Fibroblast of skin of left quadriceps (primary cell): Measurements from ENCODE around the gene CCL4L2.
"Not testable (repeated sequence)": the region's sequence is repeated elsewhere in the genome, so short reads cannot be mapped to it uniquely, and the experiment has no call there.

Source experiments
- DNase-seq, 2 experiments: peaks; one replicate each; pipeline ENCODE4 v3.0.0-alpha.2; 2013; ENCODE audit warnings: low read depth in 2 of 2

Gene CCL4L2

DNA sequence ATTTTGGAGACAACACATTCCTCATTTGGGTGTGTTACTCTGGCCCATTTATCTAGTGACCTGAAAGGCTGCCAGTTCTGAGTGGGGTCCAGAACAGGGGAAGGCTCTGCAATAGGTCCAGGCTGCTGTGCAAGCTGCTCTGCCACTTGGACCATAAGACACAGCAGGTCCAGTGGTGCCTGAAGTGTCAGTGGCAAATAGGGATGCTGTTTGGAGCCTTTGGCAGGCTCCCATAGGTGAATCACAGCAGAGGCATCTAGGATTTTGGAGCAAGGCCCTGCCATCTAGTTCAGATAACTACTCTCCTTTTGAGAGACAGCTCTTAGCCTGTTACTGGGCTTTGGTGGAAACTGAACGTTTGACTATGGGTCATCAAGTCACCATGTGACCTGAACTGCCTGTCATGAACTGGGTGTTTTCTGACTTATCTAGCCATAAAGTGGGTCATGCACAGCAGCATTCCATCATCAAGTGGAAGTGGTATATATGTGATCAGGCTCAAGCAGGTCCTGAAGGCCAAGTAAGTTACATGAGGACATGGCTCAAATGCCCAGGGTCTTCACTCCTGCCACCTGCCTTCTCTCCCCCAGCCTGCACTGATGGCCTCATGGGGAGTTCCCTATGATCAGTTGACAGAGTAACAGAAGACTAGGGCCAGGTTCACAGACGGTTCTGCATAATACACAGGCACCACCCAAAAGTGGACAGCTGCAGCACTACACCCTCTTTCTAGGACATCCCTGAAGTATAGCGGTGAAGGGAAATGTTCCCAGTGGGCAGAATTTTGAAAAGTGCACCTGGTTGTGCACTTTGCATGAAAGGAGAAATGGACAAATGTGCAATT, 10.1 kb downstream of the CCL4L2 start:
- not testable (repeated sequence) for DNase-seq

DNA sequence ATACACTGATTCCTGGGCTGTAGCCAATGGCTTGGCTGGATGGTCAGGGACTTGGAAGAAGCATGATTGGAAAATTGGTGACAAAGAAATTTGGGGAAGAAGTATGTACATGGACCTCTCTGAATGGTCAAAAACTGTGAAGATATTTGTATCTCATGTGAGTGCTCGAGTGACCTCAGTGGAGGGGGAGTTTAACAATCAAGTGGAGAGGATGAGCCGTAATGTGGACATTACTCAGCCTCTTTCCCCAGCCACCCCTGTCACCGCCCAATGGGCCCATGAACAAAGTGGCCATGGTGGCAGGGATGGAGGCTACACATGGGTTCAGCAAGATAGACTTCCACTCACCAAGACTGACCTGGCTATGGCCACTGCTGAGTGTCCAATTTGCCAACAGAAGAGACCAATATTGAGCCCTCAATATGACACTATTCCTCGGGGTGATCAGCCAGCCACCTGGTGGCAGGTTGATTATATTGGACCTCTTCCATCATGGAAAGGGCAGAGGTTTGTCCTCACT, 10.8 kb downstream of the CCL4L2 start:
- not testable (repeated sequence) for DNase-seq

DNA sequence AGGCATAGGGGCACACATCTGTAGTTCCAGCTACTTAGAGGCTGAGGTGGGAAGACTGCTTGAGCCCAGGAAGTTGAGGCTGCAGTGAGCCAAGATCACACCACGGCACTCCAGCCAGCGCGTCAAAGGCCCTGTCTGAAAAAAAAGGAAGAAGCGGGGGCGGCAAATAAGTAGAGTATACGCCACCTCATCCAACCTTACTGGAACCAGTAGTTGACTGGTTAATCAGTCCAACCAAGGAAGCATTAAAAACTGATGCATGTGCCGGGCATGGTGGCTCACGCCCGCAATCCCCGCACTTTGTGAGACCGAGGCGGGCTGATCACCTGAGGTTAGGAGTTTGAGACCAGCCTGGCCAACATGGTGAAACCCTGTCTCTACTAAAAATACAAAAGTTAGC, 12.1 kb downstream of the CCL4L2 start:
- DNase-seq: not testable (repeated sequence)

DNA sequence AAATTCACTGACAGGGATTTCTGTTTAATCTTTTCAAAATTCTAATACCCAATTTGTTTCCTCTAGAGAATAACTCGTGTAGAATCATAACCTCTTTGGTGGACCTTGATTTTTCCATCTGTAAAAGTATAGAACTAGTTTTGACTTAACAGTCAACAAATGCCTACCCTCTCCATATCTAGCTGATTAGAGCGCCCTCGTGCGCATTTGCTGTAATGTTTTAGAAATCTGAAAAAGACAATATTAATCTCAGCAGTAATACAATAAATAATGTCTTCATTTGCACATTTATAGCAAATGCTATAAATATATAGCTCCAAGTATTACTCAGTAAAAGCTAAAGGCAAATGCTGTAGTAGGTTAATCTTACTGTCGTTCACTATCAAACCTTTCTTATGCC, 18.8 kb downstream of the CCL4L2 start:
- DNase-seq: not testable (repeated sequence)

DNA sequence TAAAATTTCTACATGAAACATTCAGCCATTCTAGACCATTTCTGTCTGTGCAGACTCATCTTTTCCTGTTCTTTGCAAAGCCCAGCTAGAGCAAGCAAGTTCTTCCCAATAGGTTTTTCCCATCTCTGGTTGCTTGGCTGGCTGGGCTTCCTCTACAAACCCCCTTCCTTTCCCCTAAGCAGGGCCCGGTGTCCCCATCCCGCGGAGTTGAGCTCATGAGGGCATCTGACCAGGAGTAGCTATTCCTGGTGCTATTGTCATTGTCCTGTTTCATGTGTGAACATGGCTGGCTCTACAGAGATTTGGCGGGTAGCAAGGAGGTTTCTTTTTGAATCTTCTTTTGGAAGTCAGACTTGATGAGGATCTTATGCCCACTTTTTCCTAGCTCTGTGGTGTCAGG, 31.2 kb downstream of the CCL4L2 start:
- DNase-seq: not testable (repeated sequence)
